UCSD-AML1 (cell line): ENCODE results near the gene GPX5.
"Not testable (repeated sequence)": the region's sequence is repeated elsewhere in the genome, so short reads cannot be mapped to it uniquely, and the experiment has no call there.

ENCODE experiments used
- DNase-seq: peaks from one replicate; lab custom pipeline; 2025; ENCODE audit not compliant: unreplicated experiment; lab: John Stamatoyannopoulos, UW

Gene GPX5

GRCh38 chr6:28512387-28512786, 13.3 kb upstream of the GPX5 start:
- not testable (repeated sequence) for DNase-seq

GRCh38 chr6:28515676-28516075, 10.0 kb upstream of the GPX5 start, which contains the start of gene GPX6:
Gene GPX6 (minus strand): TSS chr6:28515793. CDS start chr6:28515743, 50 bp downstream.
- no peak for DNase-seq

GRCh38 chr6:28517964-28518363, 7.7 kb upstream of the GPX5 start:
- no peak for DNase-seq

- no peak for DNase-seq
Observed at GRCh38 chr6:28522594-28523240, 3.0 kb upstream of the GPX5 start.

DNA sequence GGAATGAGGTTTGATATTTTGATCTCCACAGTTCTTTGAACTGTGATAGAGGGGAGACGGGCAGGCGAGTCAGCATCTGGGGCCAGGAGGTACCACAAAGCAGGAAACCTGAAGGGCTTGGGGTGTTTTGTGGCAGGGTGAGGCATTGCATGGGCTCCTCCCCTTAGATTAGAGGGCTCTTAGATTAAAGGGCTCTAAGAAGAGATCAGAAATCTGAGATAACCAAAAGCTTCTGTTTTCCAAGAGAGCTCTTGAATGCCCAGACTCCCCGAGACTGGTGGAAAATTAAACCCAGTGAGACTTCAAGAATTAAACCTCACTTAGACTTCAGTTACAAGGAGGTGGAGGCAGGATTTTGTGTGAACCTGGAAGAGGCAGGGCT, 2.4 kb upstream of the GPX5 start:
- no peak for DNase-seq

- no peak for DNase-seq
Observed at GRCh38 chr6:28530777-28531176, 5.1 kb downstream of the GPX5 start.

DNA sequence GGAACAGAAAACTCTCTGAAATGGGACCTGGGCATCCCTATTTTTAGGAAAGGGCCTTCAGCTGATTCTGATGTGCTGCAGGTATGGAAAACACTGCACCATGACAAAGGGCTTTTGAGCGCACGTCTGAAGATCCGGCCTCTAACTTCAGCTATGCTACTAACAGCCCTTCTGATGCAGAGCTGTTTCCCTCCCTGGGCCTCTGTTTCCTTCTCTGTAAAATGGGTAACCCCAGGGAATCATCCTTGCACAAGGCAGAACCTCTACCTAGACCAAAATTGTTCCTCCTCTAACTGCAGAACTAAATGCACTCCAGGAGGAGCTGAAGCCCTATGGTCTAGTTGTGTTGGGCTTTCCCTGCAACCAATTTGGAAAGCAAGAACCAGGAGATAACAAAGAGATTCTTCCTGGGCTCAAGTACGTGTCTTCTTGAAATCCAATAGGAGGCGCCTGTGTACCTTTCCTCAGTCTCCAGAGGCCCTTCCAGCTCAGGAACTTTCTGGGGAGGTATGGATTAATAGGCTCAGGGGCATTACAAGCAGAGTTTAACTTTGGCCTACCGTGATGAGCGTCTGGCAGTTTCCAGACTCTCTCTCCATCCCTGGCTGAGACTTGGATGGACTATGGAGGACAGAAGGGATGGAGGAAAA, 5.9 kb downstream of the GPX5 start:
- no peak for DNase-seq

- no peak for DNase-seq
Observed at GRCh38 chr6:28534306-28534705, 8.6 kb downstream of the GPX5 start.

GRCh38 chr6:28534875-28535274, 9.2 kb downstream of the GPX5 start:
- DNase-seq = no peak

GRCh38 chr6:28537065-28537464, 11.4 kb downstream of the GPX5 start:
- DNase-seq = no peak

DNA sequence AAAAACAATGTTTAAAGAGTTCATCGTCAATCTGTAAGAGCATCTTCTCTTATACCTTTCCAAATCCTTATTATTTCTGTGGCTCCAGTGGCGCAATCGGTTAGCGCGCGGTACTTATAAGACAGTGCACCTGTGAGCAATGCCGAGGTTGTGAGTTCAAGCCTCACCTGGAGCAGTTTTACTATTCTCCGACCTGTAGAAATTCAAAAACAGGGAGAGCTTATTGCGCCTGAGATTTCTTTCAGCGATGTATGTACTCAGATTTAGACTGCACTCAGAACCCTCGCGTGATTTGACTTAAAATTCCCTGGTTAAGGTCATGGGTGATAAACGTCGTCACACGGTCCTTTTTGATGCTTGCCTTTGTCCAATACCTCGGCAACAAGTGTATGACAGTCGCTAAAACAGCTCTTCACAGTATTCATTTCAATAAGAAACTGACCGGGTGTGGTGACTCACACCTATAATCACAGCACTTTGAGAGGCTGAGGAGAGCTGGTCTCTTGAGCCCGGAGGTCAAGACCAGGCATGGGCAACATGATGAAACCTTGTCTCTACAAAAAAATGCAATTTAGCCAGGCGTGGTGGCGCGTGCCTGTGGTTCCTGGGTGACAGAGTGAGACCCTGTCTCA, 11.9 kb downstream of the GPX5 start:
- no peak for DNase-seq

GRCh38 chr6:28541996-28542395, 16.3 kb downstream of the GPX5 start:
- no peak for DNase-seq

GRCh38 chr6:28542440-28543296, 17.0 kb downstream of the GPX5 start:
- peak; percentile 54 for DNase-seq

DNA sequence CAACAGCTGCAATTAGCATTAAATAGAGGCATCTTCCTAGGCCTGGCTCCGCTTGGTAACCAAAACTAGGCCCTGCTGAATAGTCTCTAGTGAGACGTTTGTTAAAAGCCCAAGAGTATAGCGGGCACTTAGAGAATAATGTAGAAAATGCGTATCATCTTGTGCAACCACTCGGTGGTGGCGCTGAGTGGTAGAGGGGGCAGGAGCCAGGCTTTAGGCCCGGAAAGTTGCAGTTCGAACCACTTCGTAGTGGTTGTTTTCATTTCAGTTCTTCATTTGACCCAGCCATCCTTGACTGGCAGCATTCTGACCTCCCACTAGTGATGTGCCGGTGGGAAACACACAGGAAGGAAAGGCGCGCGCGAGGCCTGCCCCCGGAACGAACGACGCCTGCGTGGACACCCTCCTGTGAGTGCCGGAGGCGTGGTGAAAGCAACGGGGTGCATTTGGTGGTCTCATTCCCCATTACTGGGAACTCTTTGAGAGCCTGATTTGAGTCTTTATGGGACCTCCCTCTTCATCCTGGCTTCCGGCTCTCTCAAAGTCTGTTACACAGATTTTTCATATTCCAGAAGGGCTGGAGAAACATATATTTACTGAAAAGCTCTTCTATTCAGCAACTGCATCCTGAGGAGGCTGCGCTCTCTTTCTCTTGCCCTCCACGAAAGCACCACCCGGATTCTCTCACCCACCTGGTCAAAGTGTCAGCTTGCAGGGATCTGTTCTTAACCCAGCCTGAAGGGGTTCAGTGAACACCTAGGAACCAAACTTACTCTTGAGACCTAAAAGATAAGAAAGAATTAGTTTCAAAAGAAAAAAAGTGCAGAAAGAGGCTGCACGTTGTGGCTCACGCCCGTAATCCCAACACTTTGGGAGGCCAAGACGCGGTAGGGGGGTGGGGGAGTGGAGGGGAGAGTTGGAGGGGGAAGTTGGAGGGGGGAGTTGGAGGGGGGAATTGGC, 18.2 kb downstream of the GPX5 start:
- peak; percentile 34 for DNase-seq

DNA sequence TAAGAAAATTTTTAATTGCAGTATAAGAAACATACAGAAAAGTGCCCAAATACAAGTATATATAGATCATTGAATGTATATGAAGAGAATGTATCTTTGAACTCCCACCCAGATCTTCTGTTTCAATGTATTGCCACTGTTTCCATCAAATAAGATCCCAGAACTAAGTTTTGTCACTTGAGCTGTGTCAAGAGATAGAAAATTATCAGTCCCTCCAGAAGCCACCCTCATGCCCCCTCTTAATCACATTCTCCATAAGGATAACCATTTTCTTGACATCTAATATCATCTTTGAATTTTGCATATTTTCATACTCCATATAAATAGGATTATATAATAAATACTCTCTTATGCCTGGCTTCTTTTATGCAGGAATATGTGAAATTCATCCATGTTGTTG, 20.3 kb downstream of the GPX5 start:
- DNase-seq = no peak

DNA sequence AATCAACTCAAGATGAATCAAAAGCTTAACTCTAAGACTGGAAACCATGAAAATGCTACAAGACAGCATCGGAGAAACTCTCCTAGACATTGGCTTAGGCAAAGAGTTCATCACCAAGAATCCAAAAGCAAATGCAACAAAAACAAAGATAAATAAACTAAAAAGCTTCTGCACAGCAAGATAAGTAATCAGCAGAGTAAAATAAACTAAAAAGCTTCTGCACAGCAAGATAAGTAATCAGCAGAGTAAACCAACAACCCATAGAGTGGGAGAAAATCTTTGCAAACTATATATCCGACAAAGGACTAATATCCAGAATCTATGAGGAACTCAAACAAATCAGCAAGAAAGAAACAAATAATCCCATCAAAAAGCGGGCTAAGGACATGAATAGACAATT, 21.3 kb downstream of the GPX5 start:
- DNase-seq = not testable (repeated sequence)

GRCh38 chr6:28551891-28552666, 26.4 kb downstream of the GPX5 start:
- no peak for DNase-seq

DNA sequence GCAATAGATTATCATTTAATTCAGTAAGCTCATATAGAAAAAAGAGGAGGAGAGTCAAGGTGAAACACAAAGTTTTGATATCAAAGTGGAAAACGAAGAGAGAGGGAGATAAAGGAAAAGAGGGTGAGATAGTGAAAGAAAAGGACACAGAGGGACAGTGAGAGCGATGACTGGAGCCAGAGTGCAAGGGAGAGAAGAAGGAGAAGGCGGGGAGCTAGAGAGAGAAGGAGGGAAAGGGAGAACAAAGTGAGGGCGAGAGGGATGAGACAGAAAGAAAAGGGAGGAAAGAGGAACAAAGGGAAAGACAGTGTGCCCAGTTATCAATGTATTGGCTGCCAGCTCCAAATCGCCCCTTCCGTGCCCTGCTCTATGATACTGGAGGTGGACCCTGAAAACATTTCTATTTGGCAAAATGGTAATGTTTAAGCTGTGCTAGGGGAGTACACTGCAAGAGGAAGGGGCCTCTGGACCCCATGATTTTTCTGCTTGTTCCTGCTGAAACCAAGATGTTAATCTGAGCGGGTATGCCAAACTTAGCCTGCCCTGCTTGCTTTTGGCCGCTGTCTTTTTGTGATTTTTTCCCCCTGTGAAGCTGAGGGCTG, 27.8 kb downstream of the GPX5 start:
- DNase-seq = no peak
